AG10803 (cell line): ENCODE results near the gene ESR1.

Experiments
- DNase-seq: peaks from one replicate; pipeline ENCODE4 v3.0.0; 2010; ENCODE audit warnings: low read depth
- H3K4me3 ChIP-seq: 2 replicates; pipeline ENCODE4 v1.5.1; 2011; ENCODE audit warnings: mild to moderate bottlenecking, low read length, control low read depth
- CTCF ChIP-seq: conservative IDR thresholded peaks from 2 replicates; pipeline ENCODE4 v1.5.1; 2011; ENCODE audit warnings: mild to moderate bottlenecking, low read length, control low read depth, inconsistent platforms

Gene ESR1

GRCh38 chr6:151813858-151814257, 6.4 kb downstream of the ESR1 start:
- no peak overlapping the region for H3K4me3 ChIP-seq
- TF ChIP-seq CTCF: no peak
- no peak for DNase-seq

- no peak for TF ChIP-seq CTCF
- no peak for DNase-seq
- H3K4me3 ChIP-seq: no peak overlapping the region
These were observed 7.1 kb downstream of the ESR1 start for GRCh38 chr6:151814614-151815013.

- no peak for TF ChIP-seq CTCF
- H3K4me3 ChIP-seq: no peak overlapping the region
These were observed 15.0 kb downstream of the ESR1 start for GRCh38 chr6:151822252-151823111.

GRCh38 chr6:151826517-151827142, 19.1 kb downstream of the ESR1 start:
- TF ChIP-seq CTCF: no peak
- DNase-seq: no peak
- no peak overlapping the region for H3K4me3 ChIP-seq

More at GRCh38 chr6:151822252-151823111, 15.0 kb downstream of the ESR1 start:
- DNase-seq: no peak

- no peak overlapping the region for H3K4me3 ChIP-seq
- no peak for DNase-seq
- no peak for TF ChIP-seq CTCF
These were observed 25.2 kb downstream of the ESR1 start for GRCh38 chr6:151832710-151833109.

GRCh38 chr6:151835396-151835795, 27.9 kb downstream of the ESR1 start:
- DNase-seq: no peak
- H3K4me3 ChIP-seq: no peak overlapping the region
- no peak for TF ChIP-seq CTCF

GRCh38 chr6:151837223-151837622, 29.7 kb downstream of the ESR1 start:
- H3K4me3 ChIP-seq: no peak overlapping the region
- TF ChIP-seq CTCF: no peak
- DNase-seq: no peak
